ENCODE data around the gene ABCD3.
"Not testable (repeated sequence)": the region's sequence is repeated elsewhere in the genome, so short reads cannot be mapped to it uniquely, and the experiment has no call there.

Gene ABCD3

DNA sequence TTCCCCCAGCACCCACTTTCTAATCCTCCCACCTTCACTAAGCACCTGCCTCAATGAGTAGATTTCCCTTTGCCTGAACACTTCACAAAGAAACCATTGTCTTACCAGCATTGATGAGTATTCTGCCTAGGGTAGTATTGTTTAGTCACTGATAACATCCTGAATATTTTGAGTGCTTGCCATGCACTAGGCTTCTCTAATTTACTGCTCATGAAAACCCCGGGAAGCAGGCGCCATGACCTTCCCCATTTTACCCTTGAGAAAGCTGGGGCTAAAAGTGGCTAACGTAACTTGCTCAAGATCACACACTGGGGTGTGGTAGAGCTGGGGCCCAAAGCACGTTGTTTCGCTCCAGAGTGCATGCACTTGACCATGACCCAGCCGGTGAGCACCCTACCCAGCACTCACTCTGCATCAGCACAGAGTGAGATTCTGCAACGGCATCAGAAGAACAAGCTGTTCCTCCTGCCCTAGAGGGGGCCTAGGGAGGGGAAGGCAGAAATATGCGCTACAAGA, 133.9 kb downstream of the ABCD3 start:
- no peak for DNase-seq

GRCh38 chr1:94553323-94553730, 135.1 kb downstream of the ABCD3 start:
- DNase-seq, result no peak

DNA sequence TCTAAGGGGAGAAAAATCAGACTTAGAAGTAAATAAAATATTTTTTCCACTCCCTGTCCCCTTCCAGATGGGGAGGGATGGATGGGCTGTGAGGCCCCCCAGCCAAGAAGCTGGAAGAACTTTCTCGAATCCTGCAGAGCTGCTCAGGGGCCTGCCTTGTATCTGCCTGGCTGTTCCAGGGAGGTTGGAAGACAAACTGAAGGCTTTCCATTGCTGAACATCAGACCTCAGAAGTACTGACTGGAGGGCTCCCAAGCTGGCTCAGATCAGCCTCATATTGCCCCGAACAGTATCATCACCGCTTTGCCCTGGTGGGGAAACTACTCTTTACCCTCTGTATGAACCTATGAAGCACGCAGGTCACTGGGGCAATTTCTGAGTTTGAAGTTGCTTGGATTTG, 135.7 kb downstream of the ABCD3 start:
- DNase-seq, result no peak

GRCh38 chr1:94554580-94554979, 136.4 kb downstream of the ABCD3 start:
- DNase-seq, result no peak

- DNase-seq, result no peak
These were observed 136.9 kb downstream of the ABCD3 start for GRCh38 chr1:94555091-94555490.

DNA sequence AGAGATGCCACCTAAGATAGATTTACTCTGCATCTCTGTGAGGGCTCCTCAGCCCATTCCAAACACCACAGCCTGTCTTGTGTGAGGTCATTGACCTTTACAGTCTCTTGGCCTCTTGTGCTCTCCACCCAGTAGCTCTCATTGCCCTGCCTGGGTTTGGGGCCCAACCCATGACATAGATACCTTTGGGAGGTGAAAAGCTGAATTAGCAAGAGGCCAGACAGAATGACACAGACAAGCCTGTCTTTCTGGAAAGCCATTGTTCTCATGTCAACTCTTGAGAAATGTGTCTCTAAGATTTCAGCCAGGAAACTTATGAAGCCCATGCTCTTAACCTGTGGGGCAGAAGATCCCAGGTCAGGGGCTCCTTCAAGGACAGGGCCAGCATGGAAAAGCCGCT, 141.7 kb downstream of the ABCD3 start:
- no peak for DNase-seq

- DNase-seq, result no peak
These were observed 142.1 kb downstream of the ABCD3 start for GRCh38 chr1:94560333-94560732.

DNA sequence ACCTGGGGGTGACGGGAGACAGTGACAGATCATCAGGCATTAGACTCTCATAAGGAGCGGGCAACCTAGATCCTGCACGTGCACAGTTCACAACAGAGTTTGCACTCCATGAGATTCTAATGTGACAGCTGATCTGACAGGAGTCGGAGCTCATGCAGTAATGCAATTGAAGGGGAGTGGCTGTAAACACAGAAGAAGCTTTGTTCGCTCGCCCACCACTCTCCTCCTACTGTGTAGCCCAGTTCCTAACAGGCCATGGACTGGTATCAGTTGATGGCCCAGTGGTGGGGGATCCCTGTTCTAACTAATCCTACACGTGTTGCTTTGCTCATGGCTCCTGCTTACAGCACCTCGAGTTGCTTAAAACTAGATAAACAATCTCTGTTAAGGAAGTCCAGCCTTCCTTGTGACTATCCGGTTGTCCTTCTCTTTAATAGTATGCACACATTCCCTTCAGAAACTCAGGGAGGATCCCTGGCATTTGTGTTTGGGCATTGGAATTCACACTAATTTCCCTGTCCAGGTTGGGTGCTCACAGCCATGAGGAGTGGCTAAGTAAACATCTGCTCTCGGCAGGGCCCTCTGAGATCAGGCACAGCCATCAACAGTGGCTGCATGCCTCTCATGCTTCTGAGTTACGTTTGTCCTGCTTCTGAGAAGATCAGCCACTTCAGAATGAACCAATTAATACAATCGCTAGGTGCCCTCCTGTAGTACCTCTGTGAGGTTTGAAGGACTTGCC, 144.5 kb downstream of the ABCD3 start:
- DNase-seq, result no peak

GRCh38 chr1:94565901-94566300, 147.7 kb downstream of the ABCD3 start:
- DNase-seq, result no peak

GRCh38 chr1:94566436-94566835, 148.2 kb downstream of the ABCD3 start:
- not testable (repeated sequence) for DNase-seq

DNA sequence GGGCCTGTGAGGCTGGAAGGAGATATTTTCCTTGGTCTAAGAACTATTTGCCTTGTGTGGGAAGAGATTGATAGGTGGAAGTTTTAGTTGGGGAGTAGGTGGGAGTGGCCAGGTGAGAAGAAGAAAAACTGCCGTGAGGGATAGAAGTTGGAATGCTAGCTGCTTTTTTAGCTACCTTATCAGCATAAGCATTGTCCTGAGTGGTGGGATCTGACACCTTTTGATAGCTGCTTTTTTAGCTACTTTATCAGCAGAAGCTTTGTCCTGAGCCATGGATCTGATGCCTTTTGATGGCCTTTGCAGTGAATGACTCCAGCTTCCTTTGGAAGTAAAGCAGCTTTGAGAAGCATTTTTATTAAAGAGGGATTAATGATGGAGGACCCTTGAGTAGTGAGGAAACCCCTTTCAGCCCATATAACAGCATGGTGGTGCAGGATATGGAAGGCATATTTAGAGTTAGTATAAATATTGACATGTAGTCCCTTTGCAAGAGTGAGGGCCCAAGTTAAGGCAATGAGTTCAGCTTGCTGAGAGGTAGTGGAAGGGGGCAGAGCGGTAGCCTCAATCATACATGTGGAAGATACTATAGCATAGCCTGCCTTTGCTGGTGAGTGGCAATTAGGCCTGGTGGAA, 149.9 kb downstream of the ABCD3 start:
- not testable (repeated sequence) for DNase-seq
